Epithelial cell of prostate (primary cell): ENCODE measurements around the gene CARMIL1.
A peak's percentile ranks its signal among the peaks of the same experiment; 100 is the strongest.
"Not testable (repeated sequence)": the region's sequence is repeated elsewhere in the genome, so short reads cannot be mapped to it uniquely, and the experiment has no call there.

ENCODE experiments used
- DNase-seq: peaks from one replicate; pipeline ENCODE4 v3.0.0-alpha.2; 2011; ENCODE audit warnings: low read depth, low spot score
- H3K27ac ChIP-seq: fragments of 450-650 bp; 2 replicates; pipeline ENCODE4 v1.5.1; 2017; ENCODE audit warnings: mild to moderate bottlenecking

CARMIL1 gene

GRCh38 chr6:25359891-25360290, 80.7 kb downstream of the CARMIL1 start:
- no peak for DNase-seq
- H3K27ac ChIP-seq = peak overlapping the region; percentile 85

- DNase-seq = no peak
- peak overlapping the region; percentile 85 for H3K27ac ChIP-seq
These were observed 81.4 kb downstream of the CARMIL1 start for GRCh38 chr6:25360621-25361020.

- no peak overlapping the region for H3K27ac ChIP-seq
- DNase-seq = no peak
These were observed 84.3 kb downstream of the CARMIL1 start for GRCh38 chr6:25363427-25363826.

GRCh38 chr6:25365154-25365553, 86.0 kb downstream of the CARMIL1 start:
- no peak for DNase-seq
- H3K27ac ChIP-seq = no peak overlapping the region

- no peak for DNase-seq
- no peak overlapping the region for H3K27ac ChIP-seq
These were observed 87.8 kb downstream of the CARMIL1 start for GRCh38 chr6:25366903-25367545.

- no peak overlapping the region for H3K27ac ChIP-seq
- DNase-seq = no peak
These were observed 89.9 kb downstream of the CARMIL1 start for GRCh38 chr6:25369036-25369432.

- H3K27ac ChIP-seq = no peak overlapping the region
These were observed 90.4 kb downstream of the CARMIL1 start for GRCh38 chr6:25369433-25370177.

GRCh38 chr6:25370178-25371036, 91.2 kb downstream of the CARMIL1 start:
- no peak for DNase-seq
- no peak overlapping the region for H3K27ac ChIP-seq

More at GRCh38 chr6:25369433-25370177, 90.4 kb downstream of the CARMIL1 start:
- no peak for DNase-seq

GRCh38 chr6:25371037-25371347, 91.8 kb downstream of the CARMIL1 start:
- no peak overlapping the region for H3K27ac ChIP-seq
- DNase-seq = no peak

- no peak overlapping the region for H3K27ac ChIP-seq
- DNase-seq = no peak
These were observed 96.0 kb downstream of the CARMIL1 start for GRCh38 chr6:25375125-25375524.

- no peak for DNase-seq
- H3K27ac ChIP-seq = no peak overlapping the region
These were observed 98.5 kb downstream of the CARMIL1 start for GRCh38 chr6:25377664-25378063.

GRCh38 chr6:25381077-25381476, 101.9 kb downstream of the CARMIL1 start:
- DNase-seq = no peak
- no peak overlapping the region for H3K27ac ChIP-seq

GRCh38 chr6:25382476-25382875, 103.3 kb downstream of the CARMIL1 start:
- H3K27ac ChIP-seq, DNase-seq: not testable (repeated sequence)

- no peak for DNase-seq
- no peak overlapping the region for H3K27ac ChIP-seq
These were observed 105.1 kb downstream of the CARMIL1 start for GRCh38 chr6:25384234-25384633.

- no peak overlapping the region for H3K27ac ChIP-seq
- no peak for DNase-seq
These were observed 105.8 kb downstream of the CARMIL1 start for GRCh38 chr6:25384967-25385366.

- no peak overlapping the region for H3K27ac ChIP-seq
- DNase-seq = no peak
These were observed 108.3 kb downstream of the CARMIL1 start for GRCh38 chr6:25387483-25387882.

- no peak overlapping the region for H3K27ac ChIP-seq
- DNase-seq = no peak
These were observed 108.7 kb downstream of the CARMIL1 start for GRCh38 chr6:25387911-25388310.

- no peak overlapping the region for H3K27ac ChIP-seq
- DNase-seq = no peak
These were observed 109.6 kb downstream of the CARMIL1 start for GRCh38 chr6:25388776-25389175.

GRCh38 chr6:25389471-25389870, 110.3 kb downstream of the CARMIL1 start:
- DNase-seq = no peak
- no peak overlapping the region for H3K27ac ChIP-seq

- no peak for DNase-seq
- no peak overlapping the region for H3K27ac ChIP-seq
These were observed 113.2 kb downstream of the CARMIL1 start for GRCh38 chr6:25392372-25392771.

- no peak for DNase-seq
- H3K27ac ChIP-seq = no peak overlapping the region
These were observed 116.6 kb downstream of the CARMIL1 start for GRCh38 chr6:25395731-25396130.
